ENCODE results near the gene TMEM18. TPM values are rescaled to one million over a fixed set of nuclear protein-coding genes. Genes with fewer than 3 reads are reported as not detected.
"Not testable (repeated sequence)": the region's sequence is repeated elsewhere in the genome, so short reads cannot be mapped to it uniquely, and the experiment has no call there.

TMEM18 gene
- total and polyA plus RNA-seq, 9 of the 15 experiments (the other 6 are each of a cell fraction or from before 2014, with no cell fraction given) = 12.8 to 55.9 (median 21.8) TPM

DNA sequence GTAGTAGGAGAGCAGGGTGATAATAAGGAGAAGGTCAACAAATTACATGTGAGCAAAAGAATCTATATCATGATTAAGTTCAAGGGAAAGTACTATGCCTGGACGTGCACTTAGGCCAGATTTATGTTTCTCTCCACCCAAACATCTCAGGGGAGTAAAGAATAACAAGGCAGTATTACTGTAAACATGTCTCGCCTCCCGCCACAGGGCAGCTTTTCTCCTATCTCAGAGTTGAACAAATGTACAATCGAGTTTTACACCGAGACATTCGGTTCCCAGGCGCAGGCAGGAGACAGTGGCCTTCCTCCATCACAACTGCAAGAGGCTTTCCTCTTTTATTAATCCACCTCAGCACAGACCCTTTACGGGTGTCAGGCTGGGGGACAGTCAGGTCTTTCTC, 25.6 kb upstream of the TMEM18 start:
- H3K4me1 ChIP-seq (replicated peaks in 1 of 2; ENCODE audit: control insufficient read depth in 2 of 2, insufficient read depth in 2 of 2, low read length in 2 of 2); H4K20me1 ChIP-seq (replicated peaks; ENCODE audit: control insufficient read depth, insufficient read depth, low read length); FAIRE-seq; H2AFZ ChIP-seq (ENCODE audit: low read depth, low read length); H3K27ac ChIP-seq (ENCODE audit: extremely low read depth, low read depth, low read length); DNase-seq (ENCODE audit: extremely low read depth in 1 of 4, low spot score in 3 of 4); POLR2A ChIA-PET; H3K9me3 ChIP-seq (replicated peaks; ENCODE audit: control insufficient read depth, insufficient read depth, low read depth, low read length); H3K79me2 ChIP-seq (ENCODE audit: control insufficient read depth, insufficient read depth, low read length); ATAC-seq; intact Hi-C loops (cut with micrococcal nuclease); H3K9ac ChIP-seq (ENCODE audit: insufficient read depth in 1 of 2, low read depth in 2 of 2, low read length in 2 of 2); CTCF ChIA-PET (ENCODE audit: low intra/inter-chr PET ratio); H3K4me3 ChIP-seq; BruUV-seq (replicated peaks); H3K9me1 ChIP-seq (ENCODE audit: control insufficient read depth, insufficient read depth, low read length); H3K36me3 ChIP-seq (ENCODE audit: control insufficient read depth, insufficient read depth, low read length); H3K4me2 ChIP-seq (ENCODE audit: insufficient read depth, low read length): not testable (repeated sequence)
- WGBS (ENCODE audit: insufficient coverage, low coverage, missing lambda C conversion rate) = 2% methylated on average over 7 of the region's 8 CpGs
- peaks cover 4 to 12% of the 10 kb centered on the region in 2 experiments; a peak in 3 of 5 replicates for H3K27me3 ChIP-seq (ENCODE audit: control insufficient read depth in 2 of 2, insufficient read depth in 2 of 2, low read length in 2 of 2)
- in situ Hi-C loops (cut with MboI) = loop anchor here (25.0 kb wide), 1 partner anchor 835 kb away; no protein-coding TSS in a partner anchor

- 0 out of 2 replicates have a peak, but pooled peaks have one; percentile 13 for TF ChIP-seq MAFG (tag; conservative IDR thresholded peaks at IDR 0.05)
- no peak for TF ChIP-seq ZKSCAN3 (CRISPR knock-in tag; IDR thresholded peaks at IDR 0.05)
- in situ Hi-C loops (cut with MboI) (no loop called here), intact Hi-C loops (cut with micrococcal nuclease) (no loop called here)
- no peak overlapping the region for H3K27ac ChIP-seq (ENCODE audit: extremely low read depth, low read depth, low read length)
- no peaks in the 10 kb centered on the region for H3K9me1 ChIP-seq (ENCODE audit: control insufficient read depth, insufficient read depth, low read length)
- H3K27me3 ChIP-seq (ENCODE audit: control insufficient read depth in 2 of 2, insufficient read depth in 2 of 2, low read length in 2 of 2) = peaks cover 9 to 10% of the 10 kb centered on the region in 2 experiments
- H4K20me1 ChIP-seq (replicated peaks; ENCODE audit: control insufficient read depth, insufficient read depth, low read length) = no peaks in the 10 kb centered on the region
- DNase-seq (ENCODE audit: extremely low read depth in 1 of 4, low spot score in 3 of 4) = no peak
- ChIA-PET CTCF (ENCODE audit: low intra/inter-chr PET ratio) (no interaction called here), POLR2A (no interaction called here)
- no TSS peak for BruUV-seq (replicated peaks)
- ATAC-seq = no peak
- H2AFZ ChIP-seq (ENCODE audit: low read depth, low read length) = no peak overlapping the region
- no peak for FAIRE-seq
- no peaks in the 10 kb centered on the region for H3K36me3 ChIP-seq (ENCODE audit: control insufficient read depth, insufficient read depth, low read length)
- H3K9me3 ChIP-seq (replicated peaks; ENCODE audit: control insufficient read depth, insufficient read depth, low read depth, low read length) = no peaks in the 10 kb centered on the region
- WGBS (ENCODE audit: insufficient coverage, low coverage, missing lambda C conversion rate) = 0% methylated on average over 11 of the region's 11 CpGs
- peaks cover 5% of the 10 kb centered on the region in 2 experiments; a peak in 2 of 5 replicates for H3K4me1 ChIP-seq (replicated peaks in 1 of 2; ENCODE audit: control insufficient read depth in 2 of 2, insufficient read depth in 2 of 2, low read length in 2 of 2)
- H3K4me3 ChIP-seq = no peak overlapping the region
- H3K79me2 ChIP-seq (ENCODE audit: control insufficient read depth, insufficient read depth, low read length) = no peaks in the 10 kb centered on the region
- H3K4me2 ChIP-seq (ENCODE audit: insufficient read depth, low read length) = no peak overlapping the region
- no peak overlapping the region for H3K9ac ChIP-seq (ENCODE audit: insufficient read depth in 1 of 2, low read depth in 2 of 2, low read length in 2 of 2)
These were observed 19.9 kb upstream of the TMEM18 start for GRCh38 chr2:696999-697627.

Data from K562 (cell line).